ENCODE data around the gene CEP170.

The CEP170 gene

DNA sequence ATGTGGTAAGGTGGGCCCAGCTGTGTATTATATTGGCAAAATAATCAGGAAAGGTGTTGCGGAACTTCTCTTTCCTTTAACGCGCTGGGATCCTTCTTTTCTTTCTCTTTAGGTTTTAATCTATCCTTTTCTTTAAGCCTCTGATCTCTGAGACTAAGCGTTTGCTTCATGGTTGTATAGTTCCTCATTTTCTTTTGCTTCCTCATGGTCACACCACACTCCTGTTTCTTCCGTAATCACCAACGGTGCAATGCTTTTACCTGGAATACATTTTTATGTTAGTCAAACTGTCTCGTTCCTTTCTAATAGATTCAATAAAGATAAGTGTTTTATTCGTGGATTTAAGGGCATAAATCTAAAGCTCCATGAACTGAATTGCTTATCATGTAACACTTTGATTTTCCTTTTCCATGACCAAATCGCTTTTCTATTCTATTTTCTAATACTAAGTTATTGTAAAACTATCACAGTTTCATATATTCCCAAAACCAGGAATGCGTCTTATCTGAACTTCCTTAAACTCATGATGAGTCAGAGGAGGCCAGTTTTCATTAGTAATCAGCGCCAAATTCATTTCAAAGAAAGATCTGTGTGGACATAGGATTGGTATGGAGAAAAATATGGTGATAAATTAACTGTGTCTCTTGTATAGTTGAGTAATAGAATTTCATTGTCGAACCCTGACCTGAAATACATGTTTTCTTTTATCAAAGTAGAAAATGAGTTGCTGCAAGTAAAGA lies 13.0 kb upstream of the CEP170 start:
- peak; percentile 75 for DNase-seq (ENCODE audit: low spot score)

DNA sequence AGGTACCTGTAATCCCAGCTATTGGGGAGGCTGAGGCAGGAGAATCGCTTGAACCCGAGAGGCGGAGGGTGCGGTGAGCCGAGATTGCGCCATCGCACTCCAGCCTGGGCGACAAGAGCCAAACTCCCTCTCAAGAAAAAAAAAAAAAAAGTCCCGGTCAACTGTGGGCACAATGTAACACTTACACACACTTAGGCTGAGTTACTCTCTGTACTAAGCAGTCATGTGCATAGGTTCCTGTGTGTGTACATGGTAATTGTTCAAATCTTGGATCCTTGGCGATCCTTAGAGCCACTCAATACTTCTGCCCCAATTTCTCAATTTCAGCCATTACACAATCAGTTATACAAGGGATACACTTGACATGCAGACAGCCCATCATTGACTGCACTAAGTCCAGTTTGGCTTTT lies 12.4 kb upstream of the CEP170 start:
- DNase-seq (ENCODE audit: low spot score), result no peak

DNA sequence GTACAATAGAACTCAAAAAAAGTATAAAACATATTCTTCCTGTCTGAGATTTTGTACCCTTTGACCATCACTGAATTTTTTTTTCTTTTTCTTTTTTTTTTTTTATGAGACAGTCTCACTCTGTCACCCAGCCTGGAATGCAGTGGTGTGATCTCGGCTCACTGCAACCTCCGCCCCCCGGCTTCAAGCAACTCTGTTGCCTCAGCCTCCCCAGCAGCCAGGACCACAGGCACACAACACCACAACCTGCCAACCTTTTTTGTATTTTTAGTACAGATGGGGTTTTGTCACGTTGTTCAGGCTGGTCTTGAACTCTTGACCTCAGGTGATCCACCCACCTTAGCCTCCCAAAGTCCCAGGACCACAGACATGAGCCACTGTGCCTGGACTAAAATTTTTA lies 11.2 kb upstream of the CEP170 start:
- DNase-seq (ENCODE audit: low spot score), result no peak

DNA sequence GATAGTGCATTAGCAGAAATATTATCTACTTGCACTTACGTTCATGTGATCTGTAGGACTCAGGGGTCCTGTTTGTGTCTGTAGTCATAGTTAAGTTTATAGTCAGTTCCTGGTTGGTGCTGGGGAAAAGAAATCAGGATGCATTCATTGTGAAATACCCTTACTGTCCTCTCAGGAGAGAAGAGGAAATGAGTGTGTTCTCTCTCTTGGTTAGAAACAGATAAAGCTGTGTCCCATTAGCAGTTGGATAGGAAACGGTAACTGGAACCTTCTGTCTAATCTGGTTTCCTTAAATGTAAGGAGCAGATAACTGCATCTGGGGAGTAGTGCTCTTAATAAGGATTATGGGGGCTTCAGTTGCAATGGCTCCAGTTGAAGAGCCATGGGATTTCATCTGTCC lies 9.6 kb upstream of the CEP170 start:
- DNase-seq (ENCODE audit: low spot score), result peak; percentile 54

DNA sequence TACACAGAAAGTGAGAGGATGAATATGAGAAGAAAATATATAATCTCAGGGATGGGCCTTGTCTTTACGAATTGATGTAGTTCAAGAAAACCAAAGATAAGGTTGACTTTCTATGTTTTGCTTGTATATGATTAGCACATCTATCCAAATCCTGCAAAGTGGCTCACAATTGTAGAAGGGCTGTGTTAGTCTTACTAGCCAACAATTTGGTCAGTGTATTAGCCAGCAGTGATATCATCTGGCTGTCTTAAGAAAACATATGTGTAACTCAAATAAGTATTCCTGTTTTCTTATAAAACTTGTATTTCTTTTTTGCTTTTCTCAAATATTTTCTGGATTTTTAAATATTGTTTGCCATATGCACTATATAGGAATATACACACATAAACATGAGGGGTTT lies 6.3 kb upstream of the CEP170 start:
- DNase-seq (ENCODE audit: low spot score), result peak; percentile 42

DNA sequence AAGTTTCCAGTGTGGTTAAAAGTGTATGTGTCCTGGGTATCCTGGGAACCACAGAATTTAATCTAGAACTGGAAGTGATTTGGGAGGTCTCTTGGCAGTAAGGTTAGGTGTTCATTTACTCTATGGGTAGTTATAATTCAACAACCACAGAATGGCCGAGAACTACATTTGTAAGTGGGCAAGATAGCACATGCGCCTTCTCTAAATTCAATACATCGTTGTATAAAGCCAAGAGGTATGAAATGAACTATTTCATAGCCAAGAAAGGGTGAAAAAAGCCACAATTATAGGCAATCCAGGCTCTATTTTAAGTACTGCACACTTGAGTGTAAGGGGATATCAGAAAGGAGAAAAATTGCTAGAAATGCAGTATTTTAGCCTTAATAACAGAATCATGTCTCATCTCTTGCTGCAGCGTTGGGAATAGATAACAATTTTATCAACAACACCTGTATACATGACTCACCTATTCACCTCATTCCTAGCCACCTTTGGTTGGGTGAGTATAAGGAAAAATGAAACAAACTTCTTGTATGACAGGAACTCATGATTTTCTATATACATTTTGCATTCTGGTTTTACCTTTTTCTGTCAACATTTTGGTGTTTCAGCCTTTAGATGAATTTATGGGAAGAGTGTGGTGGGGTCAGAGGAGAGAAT lies 5.3 kb upstream of the CEP170 start:
- no peak for DNase-seq (ENCODE audit: low spot score)

DNA sequence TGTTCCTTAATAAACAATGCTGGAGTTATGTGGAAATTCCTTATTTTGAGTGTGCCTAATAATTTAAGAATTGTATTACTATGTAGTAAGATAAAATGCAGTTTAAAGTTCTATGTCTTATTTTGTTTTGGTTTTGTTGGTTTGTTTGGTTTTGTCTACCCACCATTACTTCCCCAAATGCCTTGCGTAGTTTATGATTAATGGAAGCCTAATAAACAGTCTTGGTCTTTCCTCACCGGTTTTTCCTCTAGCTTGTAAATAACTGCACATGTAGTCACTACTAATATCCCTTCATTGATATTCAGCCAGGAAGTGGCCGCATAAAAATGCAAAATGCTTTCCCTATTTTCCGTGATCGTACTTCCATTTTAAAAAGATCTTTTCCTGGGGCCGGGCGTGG lies 3.6 kb upstream of the CEP170 start:
- DNase-seq (ENCODE audit: low spot score), result no peak

DNA sequence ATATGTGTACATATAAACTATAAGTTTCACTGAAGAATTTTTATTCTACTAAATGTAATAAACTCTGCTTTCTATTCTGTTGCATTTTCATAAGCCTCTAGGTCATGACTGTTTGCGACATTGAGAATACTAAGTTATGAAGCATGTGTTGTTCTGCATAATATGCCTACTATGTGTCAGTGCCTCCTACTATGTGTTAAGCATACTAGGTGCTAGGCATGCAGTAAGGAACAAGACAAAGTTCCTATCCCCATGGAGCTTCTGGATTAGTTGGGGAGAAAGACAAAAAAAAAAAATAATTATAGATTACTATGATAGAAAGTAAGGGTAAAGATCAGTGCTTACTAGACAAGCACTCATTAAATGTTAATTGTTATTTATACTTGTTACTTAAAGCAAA lies 2.1 kb upstream of the CEP170 start:
- no peak for DNase-seq (ENCODE audit: low spot score)

DNA sequence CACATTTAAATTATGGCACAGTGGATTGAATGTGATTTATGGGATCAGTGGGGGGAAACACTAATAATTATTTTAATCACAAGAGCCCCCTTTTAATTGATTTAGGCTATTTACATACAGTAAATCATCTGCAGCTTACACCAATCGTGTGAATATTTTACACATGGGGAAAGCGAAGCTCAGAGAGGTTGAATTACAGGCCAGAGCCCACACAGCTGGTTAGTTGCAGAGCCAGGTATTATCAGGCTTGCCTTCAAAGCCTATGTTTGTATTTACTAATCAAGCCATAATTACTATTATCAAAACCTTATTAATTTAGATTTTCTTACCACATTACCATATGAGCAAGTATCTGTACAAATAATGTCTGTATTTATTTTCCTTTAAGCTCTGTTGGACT lies 1.5 kb upstream of the CEP170 start:
- no peak for DNase-seq (ENCODE audit: low spot score)

DNA sequence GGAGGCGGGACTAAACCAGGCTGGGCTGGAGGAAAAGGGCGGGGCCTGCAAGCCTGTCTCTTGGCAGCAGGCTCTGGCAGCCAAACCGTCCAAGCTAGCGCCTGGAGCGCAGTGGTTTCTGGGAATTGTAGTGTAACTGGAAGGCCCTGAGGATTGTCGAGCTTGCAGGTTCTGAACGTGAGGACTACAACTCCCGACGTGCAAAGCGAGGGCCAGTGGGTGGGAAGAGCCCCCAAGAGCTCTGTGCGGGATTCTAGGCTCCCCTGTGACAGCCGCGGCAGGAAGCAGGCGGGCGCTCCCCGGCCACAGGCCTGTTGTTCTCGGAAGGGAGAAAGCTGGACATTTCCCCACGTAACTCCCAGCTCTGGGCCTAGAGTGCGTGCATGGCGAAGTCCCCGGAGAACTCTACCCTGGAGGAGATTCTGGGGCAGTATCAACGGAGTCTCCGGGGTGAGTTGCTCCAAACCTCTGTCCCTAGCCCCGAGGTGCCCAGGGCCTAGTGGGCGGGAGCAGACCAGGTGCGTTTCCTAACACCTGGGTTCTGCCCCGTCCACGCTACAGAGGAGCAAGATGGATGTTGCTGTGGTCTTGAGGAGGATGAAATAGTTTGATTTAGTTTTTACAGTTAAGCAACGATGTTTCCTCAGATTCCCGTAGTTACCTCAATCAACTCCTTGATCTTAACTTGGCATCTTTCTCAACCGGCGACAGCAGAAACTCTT lies 871 bp upstream of the CEP170 start, which contains the start of gene SDCCAG8:
Gene SDCCAG8, plus strand, starts transcription at position 251 of the 722 bp plus-strand sequence. Its CDS starts 133 bp downstream, at position 384.
- DNase-seq (ENCODE audit: low spot score), result peak; percentile 95

DNA sequence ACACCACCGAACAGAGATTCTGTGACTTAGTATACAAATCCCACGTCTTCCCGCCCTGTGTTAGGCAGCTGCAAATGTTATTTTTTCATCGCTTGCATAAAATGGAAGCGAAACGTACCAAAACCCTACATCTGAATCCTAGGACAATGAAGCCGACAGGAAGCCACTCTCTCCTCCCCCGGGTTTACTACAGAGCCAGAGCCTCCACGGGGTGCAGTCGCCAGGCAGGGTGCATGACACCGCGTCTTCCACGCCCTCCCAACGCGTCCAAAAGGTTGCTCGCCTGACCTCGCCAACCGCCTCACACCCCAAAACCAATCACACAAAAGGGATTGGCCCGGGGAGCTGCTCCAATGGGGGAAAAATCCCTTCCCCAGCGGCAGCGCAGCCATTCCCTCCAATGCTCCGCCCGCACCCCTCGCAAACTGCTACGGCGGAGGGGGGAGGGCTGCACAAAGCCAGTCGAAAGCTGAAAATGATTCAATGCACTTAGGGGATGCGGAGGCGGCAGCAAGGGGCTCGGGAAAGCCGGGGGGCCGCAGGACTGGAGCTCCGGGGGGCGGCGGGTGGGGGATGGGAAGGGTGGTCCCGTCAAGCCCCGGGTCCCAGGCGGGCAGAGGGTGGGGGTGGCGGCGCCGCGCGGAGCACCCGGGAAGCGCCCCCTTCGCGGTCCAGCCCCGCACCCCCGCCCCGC lies 701 bp downstream of the CEP170 start:
- peak; percentile 78 for DNase-seq (ENCODE audit: low spot score)

DNA sequence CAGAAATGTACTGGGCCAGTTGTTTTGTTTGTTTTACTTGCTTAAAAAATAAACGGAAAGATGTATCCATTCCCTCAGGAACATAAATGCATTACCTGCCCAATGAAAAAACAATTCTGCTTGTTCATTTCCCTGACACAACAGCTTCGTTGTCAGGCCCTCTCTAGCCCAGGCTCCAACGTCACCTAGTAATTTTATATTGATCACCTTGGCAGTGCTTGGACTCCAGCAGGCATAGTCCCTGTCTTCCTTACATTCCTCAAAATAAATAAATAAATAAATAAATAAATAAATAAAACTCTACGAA lies 1.2 kb downstream of the CEP170 start:
- no peak for DNase-seq (ENCODE audit: low spot score)

DNA sequence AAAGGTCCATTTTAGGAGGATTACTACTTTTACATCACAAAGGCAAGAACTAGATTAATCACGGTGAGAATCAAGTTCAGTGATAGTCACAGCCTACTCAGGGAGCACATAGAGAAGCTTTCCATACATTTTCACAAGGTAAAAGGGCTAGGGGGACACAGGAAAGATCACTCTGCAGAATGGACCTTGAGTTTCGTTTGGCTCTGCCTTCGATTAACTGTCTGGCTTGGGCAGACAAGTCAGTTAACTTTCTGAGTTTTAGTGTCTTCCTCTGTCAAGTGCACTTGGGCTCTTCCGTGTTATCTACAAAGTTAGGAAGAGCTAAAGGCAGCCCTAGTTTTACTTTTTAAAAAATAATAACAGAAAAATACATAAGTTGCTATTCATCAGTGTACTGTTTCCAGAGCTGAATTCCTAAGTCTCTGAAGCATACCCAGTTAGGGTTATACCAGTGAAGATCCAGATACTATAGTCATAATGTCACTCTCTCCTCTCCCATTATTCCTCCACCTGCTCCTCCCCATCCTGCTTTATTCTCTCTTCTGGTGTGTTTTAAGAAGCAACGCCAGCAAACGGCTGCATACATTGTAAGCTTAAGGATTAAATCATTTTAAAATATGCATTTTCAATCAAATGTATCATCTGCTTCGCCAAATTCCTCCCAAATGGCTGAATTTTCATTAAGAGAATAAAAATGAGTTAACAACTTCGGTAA lies 1.7 kb downstream of the CEP170 start:
- DNase-seq (ENCODE audit: low spot score), result peak; percentile 23

DNA sequence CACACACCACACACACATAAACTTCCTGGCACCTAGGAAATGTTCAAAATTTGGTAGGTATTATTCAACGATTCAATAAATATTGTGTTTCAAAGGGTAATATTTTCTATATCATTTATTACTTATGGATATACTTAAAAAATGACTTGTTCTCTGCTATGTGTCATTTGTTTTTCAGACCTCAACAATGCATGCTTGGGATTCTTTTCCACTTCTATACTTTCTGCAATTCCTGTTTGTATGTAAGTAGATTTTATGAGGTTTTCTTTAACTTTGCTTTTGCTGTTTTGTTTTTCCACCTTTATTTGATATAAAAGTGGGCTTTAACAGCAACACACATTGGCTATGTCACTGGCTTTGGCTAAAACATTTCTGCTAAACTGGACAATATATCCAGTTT lies 3.5 kb downstream of the CEP170 start:
- no peak for DNase-seq (ENCODE audit: low spot score)

DNA sequence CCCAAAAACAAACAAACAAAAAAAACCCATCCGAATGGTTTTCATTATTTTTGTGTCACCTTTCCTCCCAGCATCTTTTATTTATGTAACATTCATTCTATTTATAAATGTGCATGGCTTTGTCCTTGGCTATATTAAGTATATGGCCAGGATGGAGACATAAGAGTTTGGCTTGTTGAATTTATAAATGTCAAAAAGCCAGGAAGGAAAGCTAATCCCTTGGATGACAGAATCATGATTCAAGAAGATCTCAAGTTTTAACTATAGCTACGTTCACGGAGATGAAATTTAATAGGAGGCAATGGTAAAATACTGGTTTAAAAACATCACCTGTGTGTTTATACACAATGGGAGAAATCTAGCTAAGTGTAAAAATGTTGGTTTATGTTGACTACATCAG lies 5.0 kb downstream of the CEP170 start:
- DNase-seq (ENCODE audit: low spot score), result no peak

DNA sequence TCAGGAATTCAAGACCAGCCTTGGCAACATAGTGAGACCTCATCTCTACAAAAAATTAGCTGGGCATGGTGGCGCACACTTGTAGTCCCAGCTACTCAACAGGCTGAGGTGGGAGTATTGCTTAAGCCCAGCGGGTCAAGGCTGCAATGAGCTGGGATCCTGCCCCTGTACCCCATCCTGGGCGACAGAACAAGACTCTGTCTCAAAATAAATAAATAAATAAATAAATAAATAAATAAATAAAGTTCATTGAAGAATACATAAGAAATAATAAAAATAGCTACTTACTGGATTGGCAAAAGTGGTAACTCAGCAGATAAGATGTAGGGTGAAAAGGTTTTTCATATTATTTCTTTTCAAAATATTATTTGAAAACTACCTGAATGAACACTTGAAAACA lies 5.9 kb downstream of the CEP170 start:
- no peak for DNase-seq (ENCODE audit: low spot score)

DNA sequence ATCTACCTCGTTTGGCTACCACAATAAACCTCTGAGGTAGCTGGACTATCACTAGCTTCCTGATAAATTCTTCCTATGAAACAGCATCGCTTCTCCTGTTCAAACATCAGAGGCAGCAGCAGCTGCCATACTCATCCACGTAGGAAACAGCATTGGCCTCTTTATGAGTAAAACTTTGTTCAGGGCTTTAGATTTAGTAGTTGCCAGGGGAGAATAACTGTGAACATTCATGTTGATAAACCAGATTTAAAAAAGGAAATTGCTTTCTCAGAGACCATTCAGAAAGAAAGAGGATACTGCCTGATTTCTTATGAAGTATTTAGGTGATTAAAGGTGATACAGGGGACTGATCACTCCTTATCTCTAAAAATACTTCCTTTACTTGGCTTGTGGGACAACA lies 7.2 kb downstream of the CEP170 start:
- no peak for DNase-seq (ENCODE audit: low spot score)

DNA sequence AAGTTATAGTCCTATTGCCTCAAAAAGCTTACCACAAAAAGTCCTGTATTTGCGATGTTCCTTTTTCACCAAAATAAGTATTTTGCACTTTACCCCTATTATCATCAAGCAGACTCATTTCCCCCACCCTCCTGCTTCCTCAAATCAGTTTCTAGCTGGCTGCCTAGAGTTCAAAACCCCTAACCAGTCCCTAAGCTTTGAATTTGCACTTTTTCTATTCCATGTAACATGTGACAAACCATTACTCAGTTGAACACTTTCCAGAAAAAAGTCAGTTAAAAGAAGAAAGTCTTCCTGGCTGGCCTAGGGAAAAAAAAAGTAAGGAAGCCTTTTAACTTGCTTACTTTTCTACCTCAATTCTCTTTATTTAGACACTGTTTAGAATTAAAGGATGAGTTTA lies 8.2 kb downstream of the CEP170 start:
- peak; percentile 16 for DNase-seq (ENCODE audit: low spot score)

DNA sequence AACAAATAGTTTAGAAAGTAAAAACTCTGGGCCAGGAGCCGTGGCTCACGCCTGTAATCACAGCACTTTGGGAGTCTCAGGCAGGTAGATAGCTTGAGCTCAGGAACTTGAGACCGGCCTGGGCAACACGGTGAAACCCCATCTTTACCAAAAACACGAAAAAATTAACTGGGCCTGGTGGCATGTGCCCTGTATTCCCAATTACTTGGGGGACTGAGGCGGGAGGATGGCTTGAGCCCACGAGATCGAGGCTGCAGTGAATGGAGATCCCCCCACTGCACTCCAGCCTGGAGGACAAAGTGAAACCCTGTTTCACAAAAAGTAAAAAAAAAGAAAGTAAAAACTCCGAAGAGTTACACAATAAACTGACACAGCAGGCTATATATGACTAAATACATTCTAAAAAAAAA lies 10.6 kb downstream of the CEP170 start:
- no peak for DNase-seq (ENCODE audit: low spot score)

DNA sequence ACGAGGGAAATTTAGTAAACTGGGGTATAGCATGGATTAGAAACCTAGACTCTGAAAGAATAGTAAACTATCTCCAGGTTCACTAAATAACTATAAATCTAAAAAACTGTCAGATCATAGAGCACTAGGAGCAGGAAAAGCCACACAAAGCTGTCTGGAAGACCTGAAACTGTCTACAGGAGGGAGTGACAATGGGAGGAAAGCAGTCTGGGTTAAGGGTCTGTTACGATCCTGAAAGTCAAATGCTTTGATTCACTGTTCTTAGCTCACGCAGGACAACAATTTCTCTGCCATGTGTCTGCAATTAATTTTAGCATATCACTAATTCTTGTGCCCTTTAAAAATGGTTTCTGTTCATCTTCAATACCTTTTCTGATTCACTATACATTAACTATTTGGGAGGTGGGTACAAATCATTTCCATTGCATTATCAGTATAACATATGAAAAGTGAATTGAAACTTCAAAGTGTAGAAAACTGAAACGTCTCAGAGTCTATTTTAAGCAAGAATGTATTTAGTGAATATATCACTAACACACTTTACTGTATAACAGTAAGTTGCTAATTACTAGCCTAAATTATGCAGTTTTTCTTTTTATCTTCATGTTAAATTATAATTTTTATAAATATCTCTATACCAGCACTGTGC lies 18.4 kb downstream of the CEP170 start:
- no peak for DNase-seq (ENCODE audit: low spot score)

DNA sequence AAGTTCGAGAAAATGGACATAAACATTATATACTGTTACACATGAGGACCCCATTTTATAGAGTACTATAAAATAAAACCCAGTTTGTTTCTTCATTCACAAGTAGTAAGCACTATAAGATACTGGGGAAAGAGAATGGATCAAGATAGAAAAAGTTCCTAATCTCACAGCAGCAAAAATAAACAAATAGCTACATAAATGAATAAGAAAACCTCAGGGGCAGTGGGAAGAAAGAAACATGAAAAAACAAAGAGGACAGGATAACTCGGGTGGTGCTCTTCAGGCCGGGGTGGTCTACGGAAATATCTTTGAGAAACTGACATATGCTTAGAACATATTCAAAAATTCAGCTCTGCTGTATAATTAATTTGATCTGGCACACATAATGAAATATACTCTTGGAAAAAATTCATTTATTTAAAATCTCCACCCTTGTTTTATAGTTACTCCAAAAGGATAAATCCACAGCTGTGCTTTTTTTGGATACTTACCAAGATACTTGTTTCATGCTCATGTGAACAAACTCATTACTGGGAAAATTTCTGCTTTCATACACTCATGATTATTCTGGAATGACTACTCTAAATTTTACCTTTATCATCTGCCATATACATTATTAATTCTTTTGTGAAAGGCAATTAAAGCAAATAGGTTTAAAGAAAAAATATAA lies 20.0 kb downstream of the CEP170 start:
- peak; percentile 21 for DNase-seq (ENCODE audit: low spot score)

Measured in GM03348 (cell line).